HG03457 (cell line): Measurements from ENCODE around the gene RAE1.
A peak's percentile ranks its signal among the peaks of the same experiment; 100 is the strongest.

Experiments
- ATAC-seq: cut with Tn5 transposase; IDR thresholded peaks from one replicate; pipeline ENCODE4 v1.9.1; 2021; ENCODE audit warnings: moderate number of reproducible peaks; ENCODE audit not compliant: unreplicated experiment

Gene RAE1

GRCh38 chr20:57387463-57387862, 36.4 kb downstream of the RAE1 start:
- ATAC-seq, result no peak

- ATAC-seq, result no peak
Measured at GRCh38 chr20:57387945-57388371, 36.9 kb downstream of the RAE1 start.

- ATAC-seq, result no peak
Measured at GRCh38 chr20:57388953-57389694, 38.1 kb downstream of the RAE1 start.

DNA sequence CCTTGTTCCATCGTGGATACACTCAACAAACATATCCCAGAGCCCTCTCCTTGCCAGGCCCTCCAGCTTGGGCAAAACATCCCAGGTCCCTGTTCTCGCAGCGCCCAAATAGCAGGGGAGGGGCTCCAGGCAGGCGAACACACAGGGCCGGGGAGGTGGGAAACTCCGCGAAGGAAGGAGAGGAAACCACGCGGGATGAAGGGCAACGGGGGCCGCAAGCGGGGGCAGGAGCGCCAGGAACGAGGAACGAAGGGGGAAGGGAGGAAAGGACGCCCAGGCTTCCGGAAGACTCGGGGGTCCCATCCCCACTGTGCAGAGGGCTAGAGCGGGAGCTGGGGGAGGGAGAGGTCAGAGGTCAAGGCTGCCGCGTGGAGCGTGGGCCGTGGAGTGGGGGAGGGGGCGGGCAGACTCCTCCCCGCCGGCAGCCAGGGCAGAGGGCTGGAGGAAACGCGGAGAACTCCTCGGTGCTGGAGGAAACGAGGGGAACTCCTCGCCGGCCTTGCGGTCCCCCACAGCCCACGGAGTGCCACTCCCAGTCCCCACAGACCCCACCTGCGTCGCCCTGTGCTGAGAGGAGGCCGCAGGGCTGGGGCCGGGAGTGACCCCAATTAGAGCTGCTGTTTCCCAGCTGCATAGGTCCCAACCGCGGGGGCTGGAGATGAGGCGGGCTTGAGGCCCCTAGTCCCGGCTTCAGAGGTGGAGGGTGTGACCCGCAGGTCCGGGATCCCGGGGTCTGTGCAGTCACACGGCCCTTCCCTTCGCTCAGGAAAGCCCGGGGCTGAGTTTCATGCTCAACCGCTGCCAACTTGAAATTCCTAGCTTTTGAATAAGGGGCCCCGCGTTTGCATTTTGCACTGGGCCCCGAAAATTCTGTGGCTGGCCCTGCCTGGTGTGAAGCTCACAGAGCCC, 38.9 kb downstream of the RAE1 start:
- no peak for ATAC-seq

- ATAC-seq, result peak; percentile 30
Measured at GRCh38 chr20:57390604-57391438, 39.8 kb downstream of the RAE1 start, which contains the start of gene RBM38. TSS of gene RBM38 (plus strand) at chr20:57391396. CDS start at chr20:57391582, 186 bp downstream.

DNA sequence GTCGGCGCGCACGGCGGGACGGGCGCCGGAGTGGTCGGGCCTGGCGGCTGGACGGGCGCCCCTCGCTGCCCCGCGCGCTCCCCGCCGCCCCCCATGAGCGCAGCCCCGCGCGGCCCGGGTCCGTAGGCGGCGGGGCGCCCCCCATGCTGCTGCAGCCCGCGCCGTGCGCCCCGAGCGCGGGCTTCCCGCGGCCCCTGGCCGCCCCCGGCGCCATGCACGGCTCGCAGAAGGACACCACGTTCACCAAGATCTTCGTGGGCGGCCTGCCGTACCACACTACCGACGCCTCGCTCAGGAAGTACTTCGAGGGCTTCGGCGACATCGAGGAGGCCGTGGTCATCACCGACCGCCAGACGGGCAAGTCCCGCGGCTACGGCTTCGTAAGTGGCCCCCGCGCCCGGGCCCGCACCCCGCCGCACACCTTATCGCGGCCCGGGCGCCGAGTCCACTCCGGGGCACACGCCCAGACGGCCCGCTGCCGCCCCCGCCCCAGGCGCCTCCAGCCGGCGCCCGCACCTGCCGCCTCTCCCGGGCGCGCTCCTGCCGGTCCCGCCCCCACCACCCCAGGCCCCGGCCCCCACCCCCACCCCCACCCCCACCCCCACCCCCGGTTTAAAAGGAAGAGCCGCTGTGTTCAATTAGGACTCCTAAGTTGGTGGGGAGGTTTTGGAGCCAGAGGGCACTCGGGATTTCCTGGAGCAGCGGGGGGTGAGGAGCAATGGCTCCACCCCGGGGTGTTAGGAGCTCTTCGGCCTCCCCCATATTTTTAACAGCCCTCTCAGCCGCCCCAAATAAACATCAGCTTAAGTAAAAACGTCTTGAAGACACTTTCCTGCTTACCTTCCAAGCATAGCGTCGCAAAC, 40.6 kb downstream of the RAE1 start:
- no peak for ATAC-seq

DNA sequence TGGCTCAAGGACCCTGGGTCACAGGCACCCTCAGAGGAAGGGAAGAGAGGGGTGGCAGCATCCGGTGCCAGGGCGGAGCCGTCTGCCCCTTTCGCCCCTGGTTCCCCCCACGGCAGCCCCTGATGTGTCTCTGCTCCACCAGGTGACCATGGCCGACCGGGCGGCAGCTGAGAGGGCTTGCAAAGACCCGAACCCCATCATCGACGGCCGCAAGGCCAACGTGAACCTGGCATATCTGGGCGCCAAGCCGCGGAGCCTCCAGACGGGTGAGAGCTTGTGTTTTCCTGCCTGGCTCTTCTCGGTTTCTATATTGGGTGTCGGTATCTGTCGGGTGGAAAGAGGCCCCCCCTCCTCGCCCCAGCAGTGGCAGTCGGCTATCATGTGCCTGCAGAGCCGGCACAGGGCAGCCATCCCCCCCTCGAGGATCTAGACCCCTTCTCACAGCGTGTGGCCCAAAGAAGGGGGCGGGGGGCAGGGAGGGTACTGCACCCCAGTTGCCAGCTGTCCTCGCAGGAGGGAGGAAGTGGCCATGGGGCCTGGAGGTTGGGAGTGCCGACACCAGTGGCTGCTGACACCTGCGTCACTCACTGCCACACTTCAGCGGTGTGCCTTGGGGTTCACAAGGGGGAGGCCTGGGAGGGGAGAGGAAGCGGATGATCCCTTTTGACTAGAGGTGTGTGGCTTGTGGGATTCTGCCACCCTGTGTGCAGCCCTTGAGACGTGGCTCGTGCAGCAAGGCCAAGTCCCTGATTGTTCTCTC, 41.6 kb downstream of the RAE1 start:
- peak; percentile 22 for ATAC-seq

DNA sequence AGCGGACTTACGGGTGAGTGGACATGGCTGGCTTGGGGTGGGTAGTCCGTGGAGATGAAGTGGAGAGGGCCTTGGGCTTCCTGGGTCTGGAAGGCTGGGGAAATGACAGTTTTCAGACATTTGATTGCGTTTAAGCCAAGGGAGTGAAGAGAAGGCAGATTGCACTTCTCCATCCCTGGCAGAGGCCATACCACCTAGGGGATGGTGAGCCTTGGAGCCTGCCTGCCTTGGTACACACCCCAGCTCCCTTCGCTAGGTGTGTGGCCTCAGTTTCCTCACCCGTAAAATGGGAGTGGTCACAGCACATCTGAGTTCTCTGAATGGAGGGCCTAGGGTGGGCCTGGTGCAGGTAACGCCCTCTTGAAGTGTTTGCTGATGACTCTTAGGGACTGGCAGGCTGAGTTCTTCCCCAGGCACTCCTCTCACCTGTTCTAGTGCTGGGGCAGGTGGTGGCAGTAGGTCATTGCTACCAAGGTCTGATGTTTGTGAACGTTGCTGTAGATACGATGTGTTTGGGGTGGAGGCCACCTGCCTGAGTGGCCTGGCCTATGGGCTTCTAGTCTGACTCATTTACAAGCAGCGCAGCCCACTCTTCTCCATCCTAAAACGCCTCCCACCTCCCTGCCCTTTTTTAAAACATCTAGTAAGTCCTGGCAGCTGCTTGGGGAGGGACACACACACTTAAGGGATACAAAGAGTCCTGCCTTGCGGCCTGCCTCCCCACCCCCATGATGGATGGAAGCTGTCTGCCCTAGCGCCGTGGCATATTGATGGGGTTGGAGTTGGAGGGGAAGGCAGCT, 42.5 kb downstream of the RAE1 start:
- ATAC-seq, result no peak

GRCh38 chr20:57394121-57395082, 43.3 kb downstream of the RAE1 start:
- ATAC-seq, result no peak

DNA sequence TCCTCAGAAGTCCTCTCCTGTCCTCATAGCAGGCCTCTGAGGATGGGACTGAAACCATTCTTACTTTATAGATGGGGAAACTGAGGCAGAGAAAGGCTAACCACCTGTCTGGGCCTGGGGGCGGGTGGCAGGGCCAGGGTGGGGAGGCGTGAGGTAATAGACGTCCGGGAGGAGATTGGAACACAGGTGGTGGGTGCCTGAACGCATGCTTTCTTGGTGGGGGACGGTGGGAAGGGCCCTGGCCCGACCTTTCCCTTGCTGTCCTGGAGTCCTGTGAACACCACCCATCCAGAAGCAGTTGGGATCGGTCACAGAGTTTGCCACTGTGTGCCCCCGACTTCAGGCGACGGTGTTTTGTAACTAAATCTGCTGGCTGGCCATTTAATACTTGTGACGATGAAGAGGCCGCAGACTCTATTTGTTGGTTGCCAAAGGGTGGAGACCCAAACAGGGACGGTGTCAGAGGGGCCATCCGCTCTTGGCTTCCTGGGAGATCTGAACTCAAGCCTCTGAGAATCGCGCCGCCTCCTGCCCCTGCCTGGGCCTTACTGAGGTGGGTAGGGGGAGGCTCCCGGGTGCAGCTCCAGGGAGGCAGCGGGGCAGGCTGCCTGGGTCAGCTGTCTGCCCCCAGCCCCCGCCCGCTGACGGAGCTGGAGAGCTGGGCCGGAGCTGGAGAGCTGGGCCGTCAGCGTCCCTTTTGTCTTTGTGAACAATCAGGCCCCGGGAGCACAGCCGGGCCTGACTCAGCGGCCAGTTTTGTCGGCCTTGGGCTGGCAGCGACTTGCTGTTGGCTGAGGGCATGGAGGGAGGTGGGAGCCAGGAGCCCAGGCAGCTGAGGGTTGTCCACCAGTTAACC, 44.3 kb downstream of the RAE1 start:
- no peak for ATAC-seq

DNA sequence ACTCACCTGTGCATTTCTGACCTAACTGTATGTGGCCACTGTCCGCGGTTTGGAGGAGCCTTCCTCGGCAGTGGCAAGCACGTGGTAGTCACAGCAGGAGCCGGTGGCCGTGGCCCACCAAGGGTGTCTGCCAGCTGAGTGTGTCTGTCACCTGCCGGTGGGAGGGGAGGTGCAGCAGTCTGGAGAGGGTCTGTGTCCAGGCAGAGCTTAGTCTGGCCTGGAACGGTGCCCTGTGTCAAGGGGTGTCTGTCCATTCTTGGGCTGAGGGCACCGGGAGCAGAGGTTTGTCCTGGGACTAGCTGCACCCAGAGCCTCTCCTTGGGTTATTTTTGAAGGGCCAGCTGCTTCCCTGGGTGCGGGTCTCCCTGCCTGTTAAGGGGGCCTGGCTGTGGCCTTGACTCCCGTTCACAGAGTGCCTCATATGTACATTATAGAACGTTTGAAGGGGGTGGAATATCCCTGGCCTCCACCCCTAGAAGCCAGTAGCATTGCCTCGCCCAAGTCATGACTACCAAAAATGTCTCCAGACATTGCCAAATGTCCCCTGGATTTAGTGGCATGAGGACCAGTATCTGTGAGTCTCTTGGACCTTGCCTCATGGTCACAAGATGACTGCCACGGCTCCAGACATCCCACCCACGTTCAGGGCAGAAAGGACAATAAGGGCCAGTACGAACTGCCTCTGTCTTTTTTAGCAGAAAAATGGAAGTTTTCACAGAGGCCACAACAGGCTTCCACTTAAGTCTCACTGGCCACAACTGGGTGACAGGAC, 45.3 kb downstream of the RAE1 start:
- ATAC-seq, result no peak

- ATAC-seq, result no peak
Measured at GRCh38 chr20:57396984-57397692, 46.1 kb downstream of the RAE1 start.

- ATAC-seq, result no peak
Measured at GRCh38 chr20:57397693-57398108, 46.6 kb downstream of the RAE1 start.

DNA sequence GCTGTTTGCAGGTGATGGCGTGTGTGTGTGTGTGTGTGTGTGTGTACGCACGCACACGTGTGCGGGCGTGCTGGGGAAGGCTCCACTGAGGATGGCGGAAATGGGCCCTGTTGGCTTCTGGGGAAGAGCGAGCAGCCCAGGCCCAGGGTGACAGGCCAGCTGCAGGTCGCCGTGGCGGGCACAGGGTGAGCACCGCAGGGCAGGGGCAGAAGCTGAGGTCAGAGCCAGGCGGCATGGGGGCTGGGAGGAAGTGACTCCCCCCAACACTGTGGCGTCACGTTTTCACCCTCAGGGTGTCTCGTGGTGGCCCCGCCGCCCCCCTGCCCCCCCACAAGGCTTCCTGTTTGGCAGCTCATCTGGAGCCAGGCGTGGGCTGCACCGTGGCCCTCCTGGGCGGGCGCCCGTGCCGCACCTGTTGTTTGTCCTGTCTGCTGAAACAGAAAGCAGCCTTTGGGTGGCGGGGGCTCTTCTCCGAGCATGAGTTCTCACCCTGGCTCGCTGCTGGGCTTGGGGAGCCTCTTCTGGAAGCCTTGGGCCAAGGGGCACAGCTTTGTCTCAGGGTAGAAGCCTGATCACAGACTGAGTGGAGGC, 47.3 kb downstream of the RAE1 start:
- ATAC-seq, result peak; percentile 41
